Thyroid gland (tissue), 4 donors: ENCODE measurements around the gene CCL2. TPM values are rescaled to one million over a fixed set of nuclear protein-coding genes. Genes with fewer than 3 reads are reported as not detected.

Source experiments
- DNase-seq, 2 donors: peaks; one replicate each; pipeline ENCODE4 v3.0.0-alpha.2; 2019
- H3K27ac ChIP-seq, 3 donors: fragments of 200-600 bp; sonication (generic); 1 replicate in 2 of 3; 2 replicates in 1 of 3; pipeline ENCODE4 v1.5.1; 2016 to 2019; ENCODE audit warnings: mild to moderate bottlenecking in 1 of 3, moderate library complexity in 1 of 3
- H3K27me3 ChIP-seq: fragments of 200-600 bp; sonication (generic); one replicate; pipeline ENCODE4 v1.5.1; 2019
- H3K36me3 ChIP-seq, 2 donors: fragments of 200-600 bp; sonication (generic); one replicate each; pipeline ENCODE4 v1.5.1; 2016 to 2019
- H3K4me1 ChIP-seq, 2 donors: fragments of 200-600 bp; sonication (generic); one replicate each; pipeline ENCODE4 v1.5.1; 2017 to 2019
- H3K4me3 ChIP-seq, 3 donors: fragments of 200-600 bp; sonication (generic); replicated peaks in 1 of 3; 1 replicate in 2 of 3; 2 replicates in 1 of 3; pipeline ENCODE4 v1.5.1; 2016; ENCODE audit warnings: mild to moderate bottlenecking in 1 of 3
- H3K9me3 ChIP-seq: fragments of 200-600 bp; sonication (generic); one replicate; pipeline ENCODE4 v1.5.1; 2017
- POLR2A ChIP-seq, 2 donors: fragments of 450-650 bp; IDR thresholded peaks; one replicate each; pipeline ENCODE4 v1.6.1; 2017; ENCODE audit warnings: antibody characterized with exemption in 2 of 2, mild to moderate bottlenecking in 2 of 2, moderate library complexity in 1 of 2
- WGBS, 2 donors: methylation state at CpG; one replicate each; pipeline ENCODE4 v1.1.5; 2017; 5-methylcytosine and 5-hydroxymethylcytosine counted together
- intact Hi-C: fragments of 100-400 bp; cut with DNase I; formaldehyde crosslinking; loops from one replicate; pipeline ENCODE4 v1.15.1; 2023
- total RNA-seq, 4 donors: library from RNA; depleted of rRNA; stranded (reverse); fragments of >200 nt; gene quantifications; one replicate each; pipeline ENCODE4 v1.2.3, GENCODE V29; 2016
- TF ChIP-seq, protein P1 (sequence below), 6 experiments: fragments of 200-600 bp in 3 of 6; fragments of 450-650 bp in 3 of 6; sonication (generic) in 3 of 6; IDR thresholded peaks; one replicate each; pipeline ENCODE4 v1.5.1; 2016 to 2019; ENCODE audit warnings: antibody characterized with exemption in 6 of 6, mild to moderate bottlenecking in 2 of 6, inconsistent platforms in 1 of 6, moderate library complexity in 1 of 6

The CCL2 gene
- total RNA-seq, 4 donors from 2014 or later, result 11.7 to 39.4 (median 23.6) TPM

- no peaks in the 10 kb centered on the region for H3K9me3 ChIP-seq
- 90 to 92% methylated on average over 5 of the region's 5 CpGs for WGBS, 2 donors
- DNase-seq, result no peak
- no peak overlapping the region for H3K4me3 ChIP-seq
- no peaks in the 10 kb centered on the region for H3K27me3 ChIP-seq
- no peaks in the 10 kb centered on the region for H3K36me3 ChIP-seq
- TF ChIP-seq, protein P1, sequence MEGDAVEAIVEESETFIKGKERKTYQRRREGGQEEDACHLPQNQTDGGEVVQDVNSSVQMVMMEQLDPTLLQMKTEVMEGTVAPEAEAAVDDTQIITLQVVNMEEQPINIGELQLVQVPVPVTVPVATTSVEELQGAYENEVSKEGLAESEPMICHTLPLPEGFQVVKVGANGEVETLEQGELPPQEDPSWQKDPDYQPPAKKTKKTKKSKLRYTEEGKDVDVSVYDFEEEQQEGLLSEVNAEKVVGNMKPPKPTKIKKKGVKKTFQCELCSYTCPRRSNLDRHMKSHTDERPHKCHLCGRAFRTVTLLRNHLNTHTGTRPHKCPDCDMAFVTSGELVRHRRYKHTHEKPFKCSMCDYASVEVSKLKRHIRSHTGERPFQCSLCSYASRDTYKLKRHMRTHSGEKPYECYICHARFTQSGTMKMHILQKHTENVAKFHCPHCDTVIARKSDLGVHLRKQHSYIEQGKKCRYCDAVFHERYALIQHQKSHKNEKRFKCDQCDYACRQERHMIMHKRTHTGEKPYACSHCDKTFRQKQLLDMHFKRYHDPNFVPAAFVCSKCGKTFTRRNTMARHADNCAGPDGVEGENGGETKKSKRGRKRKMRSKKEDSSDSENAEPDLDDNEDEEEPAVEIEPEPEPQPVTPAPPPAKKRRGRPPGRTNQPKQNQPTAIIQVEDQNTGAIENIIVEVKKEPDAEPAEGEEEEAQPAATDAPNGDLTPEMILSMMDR (IDR thresholded peaks at IDR 0.05), result no peak
- no peak for TF ChIP-seq POLR2A (IDR thresholded peaks at IDR 0.05)
- H3K4me1 ChIP-seq, result no peaks in the 10 kb centered on the region
- no peak overlapping the region for H3K27ac ChIP-seq
- intact Hi-C loops, result no loop called here
Measured at GRCh38 chr17:34261568-34262337, 6.7 kb downstream of the CCL2 start.

DNA sequence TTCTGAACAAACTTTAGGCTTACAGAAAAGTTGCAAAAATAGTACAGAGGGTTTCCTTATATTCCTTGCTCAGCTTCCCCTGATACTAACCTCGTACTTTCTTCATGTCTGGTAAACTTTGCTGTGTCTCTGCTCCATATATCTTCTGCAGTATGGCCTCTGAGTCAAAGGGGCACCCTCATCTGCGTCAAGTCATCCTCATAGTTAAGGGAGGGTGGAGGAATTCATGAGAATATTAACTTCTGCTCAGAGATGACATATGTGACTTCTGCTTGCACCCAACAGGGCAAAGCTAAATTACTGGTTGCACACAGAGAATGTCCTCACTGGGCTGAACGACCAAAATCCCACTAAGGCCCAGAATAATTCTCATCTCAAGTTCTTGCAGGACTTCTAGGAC, 10.6 kb downstream of the CCL2 start:
- TF ChIP-seq, protein P1 (IDR thresholded peaks at IDR 0.05), result no peak
- no peak for TF ChIP-seq POLR2A (IDR thresholded peaks at IDR 0.05)
- Histone ChIP-seq H3K36me3 (no peaks in the 10 kb centered on the region), H3K27me3 (no peaks in the 10 kb centered on the region), H3K4me3 (no peak overlapping the region), H3K27ac (no peak overlapping the region), H3K4me1 (no peaks in the 10 kb centered on the region), H3K9me3 (no peaks in the 10 kb centered on the region)
- WGBS, 2 donors, result 50 to 56% methylated on average over 3 of the region's 3 CpGs
- no peak for DNase-seq
- intact Hi-C loops, result no loop called here

- Histone ChIP-seq H3K27me3 (no peaks in the 10 kb centered on the region), H3K4me3 (no peak within 1 kb of the TSS), H3K9me3 (no peaks in the 10 kb centered on the region), H3K27ac (no peak within 1 kb of the TSS), H3K4me1 (no peaks in the 10 kb centered on the region), H3K36me3 (no peaks in the 10 kb centered on the region)
- 53 to 59% methylated on average over 1 of the region's 1 CpG for WGBS, 2 donors
- intact Hi-C loops, result no loop called here
- no peak for DNase-seq
- TF ChIP-seq POLR2A (IDR thresholded peaks at IDR 0.05), result no peak
- TF ChIP-seq, protein P1 (IDR thresholded peaks at IDR 0.05), result no peak
Measured at GRCh38 chr17:34269969-34270368, 14.9 kb downstream of the CCL2 start, which contains the start of gene CCL7. Gene CCL7, plus strand, starts transcription at chr17:34270221. Its CDS starts 70 bp downstream, at chr17:34270291.

- WGBS, 2 donors, result 0 to 3% methylated on average over 1 of the region's 1 CpG
- no peaks in the 10 kb centered on the region for H3K9me3 ChIP-seq
- no peaks in the 10 kb centered on the region for H3K4me1 ChIP-seq
- DNase-seq, result no peak
- no peak overlapping the region for H3K27ac ChIP-seq
- no peak overlapping the region for H3K4me3 ChIP-seq
- H3K27me3 ChIP-seq, result no peaks in the 10 kb centered on the region
- no peak for TF ChIP-seq POLR2A (IDR thresholded peaks at IDR 0.05)
- TF ChIP-seq, protein P1 (IDR thresholded peaks at IDR 0.05), result no peak
- no peaks in the 10 kb centered on the region for H3K36me3 ChIP-seq
- intact Hi-C loops, result no loop called here
Measured at GRCh38 chr17:34275881-34276280, 20.8 kb downstream of the CCL2 start.

- intact Hi-C loops, result no loop called here
- Histone ChIP-seq H3K9me3 (no peaks in the 10 kb centered on the region), H3K27me3 (no peaks in the 10 kb centered on the region), H3K36me3 (no peaks in the 10 kb centered on the region), H3K4me3 (no peak overlapping the region), H3K4me1 (no peaks in the 10 kb centered on the region), H3K27ac (no peak overlapping the region)
- 62 to 65% methylated on average over 4 of the region's 4 CpGs for WGBS, 2 donors
- TF ChIP-seq POLR2A (IDR thresholded peaks at IDR 0.05), result no peak
- TF ChIP-seq, protein P1 (IDR thresholded peaks at IDR 0.05), result no peak
- DNase-seq, result no peak
Measured at GRCh38 chr17:34276826-34277225, 21.7 kb downstream of the CCL2 start.
